ENCODE measurements around the gene HAND1.

GRCh38 chr5:154505567-154505966 is 27.5 kb upstream of the HAND1 start:
- TF ChIP-seq POLR2AphosphoS5 (IDR thresholded peaks at IDR 0.05; ENCODE audit: low read depth), result no peak
- TF ChIP-seq REST (IDR thresholded peaks at IDR 0.05; ENCODE audit: insufficient replicate concordance, low read depth), result no peak
- TF ChIP-seq CTCF (IDR thresholded peaks at IDR 0.05; ENCODE audit: insufficient read depth, low read length), result no peak
- no peak for TF ChIP-seq GABPA (IDR thresholded peaks at IDR 0.05; ENCODE audit: low read depth)

Measured in HL-60 (cell line).